ENCODE measurements around the gene ANKRD11. TPM values are rescaled to one million over a fixed set of nuclear protein-coding genes. Genes with fewer than 3 reads are reported as not detected.

The ANKRD11 gene
- total RNA-seq, 1 experiment from 2014 or later: 266 TPM

DNA sequence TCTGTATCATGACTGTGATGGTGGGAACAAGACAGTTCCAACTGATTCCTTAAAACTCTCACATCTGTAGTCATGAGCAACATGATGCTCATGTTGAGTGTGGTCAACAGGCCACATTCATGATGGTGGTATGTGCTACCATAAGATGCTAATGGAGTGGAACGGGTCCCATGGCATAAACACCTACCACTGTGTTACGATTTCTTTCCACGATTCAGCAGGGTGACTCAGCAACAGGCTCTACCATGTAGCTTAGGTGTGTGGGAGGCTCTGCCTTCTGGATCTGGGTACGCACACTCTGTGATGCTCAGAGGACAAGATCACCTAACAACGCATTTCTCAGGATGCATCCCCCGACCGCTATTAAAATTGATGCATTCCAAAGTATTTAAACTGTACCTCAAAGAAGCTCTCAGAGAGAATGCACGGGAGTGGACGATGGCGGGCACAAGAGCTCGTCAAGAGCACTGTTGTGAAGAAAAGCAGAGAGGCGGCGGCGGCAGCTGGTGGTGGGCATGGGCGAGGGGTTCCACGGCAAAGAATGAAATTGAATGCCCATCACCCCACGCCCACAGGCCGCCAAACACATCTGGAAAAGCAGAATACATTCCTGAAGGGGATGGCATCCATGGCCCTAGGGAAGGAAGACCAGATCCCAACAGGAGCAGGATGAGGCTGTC is 139.5 kb downstream of the ANKRD11 start (continued):
- TF ChIP-seq SP1 (IDR thresholded peaks at IDR 0.05; ENCODE audit: low read depth) (no peak), POLR2A (IDR thresholded peaks at IDR 0.05; ENCODE audit: borderline replicate concordance, extremely low read depth, insufficient read depth, insufficient read length) (no peak), SRF (IDR thresholded peaks at IDR 0.05; ENCODE audit: low read depth) (no peak), ZFX (IDR thresholded peaks at IDR 0.05) (no peak), EZH2phosphoT487 (IDR thresholded peaks at IDR 0.05; ENCODE audit: borderline replicate concordance) (no peak)
- TF ChIP-seq, protein P1, sequence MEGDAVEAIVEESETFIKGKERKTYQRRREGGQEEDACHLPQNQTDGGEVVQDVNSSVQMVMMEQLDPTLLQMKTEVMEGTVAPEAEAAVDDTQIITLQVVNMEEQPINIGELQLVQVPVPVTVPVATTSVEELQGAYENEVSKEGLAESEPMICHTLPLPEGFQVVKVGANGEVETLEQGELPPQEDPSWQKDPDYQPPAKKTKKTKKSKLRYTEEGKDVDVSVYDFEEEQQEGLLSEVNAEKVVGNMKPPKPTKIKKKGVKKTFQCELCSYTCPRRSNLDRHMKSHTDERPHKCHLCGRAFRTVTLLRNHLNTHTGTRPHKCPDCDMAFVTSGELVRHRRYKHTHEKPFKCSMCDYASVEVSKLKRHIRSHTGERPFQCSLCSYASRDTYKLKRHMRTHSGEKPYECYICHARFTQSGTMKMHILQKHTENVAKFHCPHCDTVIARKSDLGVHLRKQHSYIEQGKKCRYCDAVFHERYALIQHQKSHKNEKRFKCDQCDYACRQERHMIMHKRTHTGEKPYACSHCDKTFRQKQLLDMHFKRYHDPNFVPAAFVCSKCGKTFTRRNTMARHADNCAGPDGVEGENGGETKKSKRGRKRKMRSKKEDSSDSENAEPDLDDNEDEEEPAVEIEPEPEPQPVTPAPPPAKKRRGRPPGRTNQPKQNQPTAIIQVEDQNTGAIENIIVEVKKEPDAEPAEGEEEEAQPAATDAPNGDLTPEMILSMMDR (IDR thresholded peaks at IDR 0.05 in 2 of 3, conservative IDR thresholded peaks at IDR 0.05 in 1 of 3; ENCODE audit: borderline replicate concordance in 1 of 3, insufficient read depth in 1 of 3, low read depth in 2 of 3, low read length in 2 of 3): no peak
- TF ChIP-seq, protein P2, sequence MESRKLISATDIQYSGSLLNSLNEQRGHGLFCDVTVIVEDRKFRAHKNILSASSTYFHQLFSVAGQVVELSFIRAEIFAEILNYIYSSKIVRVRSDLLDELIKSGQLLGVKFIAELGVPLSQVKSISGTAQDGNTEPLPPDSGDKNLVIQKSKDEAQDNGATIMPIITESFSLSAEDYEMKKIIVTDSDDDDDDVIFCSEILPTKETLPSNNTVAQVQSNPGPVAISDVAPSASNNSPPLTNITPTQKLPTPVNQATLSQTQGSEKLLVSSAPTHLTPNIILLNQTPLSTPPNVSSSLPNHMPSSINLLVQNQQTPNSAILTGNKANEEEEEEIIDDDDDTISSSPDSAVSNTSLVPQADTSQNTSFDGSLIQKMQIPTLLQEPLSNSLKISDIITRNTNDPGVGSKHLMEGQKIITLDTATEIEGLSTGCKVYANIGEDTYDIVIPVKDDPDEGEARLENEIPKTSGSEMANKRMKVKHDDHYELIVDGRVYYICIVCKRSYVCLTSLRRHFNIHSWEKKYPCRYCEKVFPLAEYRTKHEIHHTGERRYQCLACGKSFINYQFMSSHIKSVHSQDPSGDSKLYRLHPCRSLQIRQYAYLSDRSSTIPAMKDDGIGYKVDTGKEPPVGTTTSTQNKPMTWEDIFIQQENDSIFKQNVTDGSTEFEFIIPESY (IDR thresholded peaks at IDR 0.05; ENCODE audit: extremely low read depth, insufficient replicate concordance, low read length): no peak

DNA sequence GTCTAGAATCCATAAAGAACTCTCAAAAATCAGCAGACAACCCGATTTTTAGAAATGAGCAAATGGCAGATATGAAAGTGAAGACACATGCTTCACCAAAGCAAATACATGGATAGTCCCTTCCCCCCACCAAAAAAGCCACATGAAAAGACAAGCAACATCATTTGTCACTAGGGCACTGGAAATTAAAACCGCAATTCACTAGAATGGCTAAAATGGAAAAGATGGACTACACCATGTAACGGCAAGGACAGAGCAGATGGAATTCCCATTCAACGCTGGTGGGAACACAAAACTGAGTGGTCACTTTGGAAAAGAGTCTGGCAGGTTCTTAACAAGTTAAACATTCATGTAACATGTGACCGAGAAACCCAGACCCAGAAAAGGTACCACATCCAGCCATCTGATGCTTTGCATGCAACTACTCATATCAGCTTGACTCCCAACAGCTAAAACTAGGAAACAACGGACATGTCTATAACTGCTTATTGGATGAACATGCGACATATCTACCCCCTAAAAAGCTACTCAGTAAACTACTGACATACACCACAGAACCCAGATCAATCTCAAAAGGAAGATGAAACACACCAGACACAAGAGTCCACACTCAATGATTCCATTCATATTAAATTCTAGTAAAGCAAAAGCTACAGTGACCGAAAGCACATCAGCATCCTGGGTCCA is 140.3 kb downstream of the ANKRD11 start:
- CTCF ChIA-PET: no interaction called here
- Histone ChIP-seq H3K9ac (ENCODE audit: low read length) (no peak overlapping the region), H3K79me2 (ENCODE audit: insufficient read depth, low read length) (peaks cover 100% of the 10 kb centered on the region), H3K4me2 (ENCODE audit: low read length) (no peak overlapping the region), H3K36me3 (ENCODE audit: control insufficient read depth in 1 of 2, insufficient read depth in 2 of 2, low read length in 2 of 2) (no peaks in the 10 kb centered on the region), H2AFZ (ENCODE audit: low read depth, low read length, poor library complexity, severe bottlenecking) (no peak overlapping the region), H3K4me3 (replicated peaks in 1 of 2; ENCODE audit: low read depth in 1 of 2, low read length in 2 of 2) (no peak overlapping the region), H3K9me3 (ENCODE audit: control insufficient read depth in 1 of 2, insufficient read depth in 1 of 2, low read depth in 1 of 2, low read length in 2 of 2) (no peaks in the 10 kb centered on the region), H3K9me2 (ENCODE audit: insufficient read depth) (no peaks in the 10 kb centered on the region), H3K4me1 (ENCODE audit: control insufficient read depth in 1 of 2, insufficient read depth in 2 of 2, low read length in 2 of 2) (peaks cover 14 to 57% of the 10 kb centered on the region in 2 experiments; a peak in 3 of 4 replicates), H3K27ac (ENCODE audit: low read depth, low read length) (no peak overlapping the region), H3K27me3 (ENCODE audit: insufficient read depth, low read length) (no peaks in the 10 kb centered on the region), H4K20me1 (ENCODE audit: insufficient read depth) (peaks cover 44% of the 10 kb centered on the region; the same call in 1 of the 2 replicates)
- ATAC-seq (no peak), DNase-seq (ENCODE audit: low read depth, low spot score) (no peak)
- no TSS peak for BruUV-seq (replicated peaks)
- intact Hi-C loops (cut with micrococcal nuclease): no loop called here
- RAD21 ChIA-PET (ENCODE audit: low non-redundant PET in 1 of 2, low total read pairs in 2 of 2, uncharacterized antibody in 2 of 2, unreplicated experiment in 2 of 2): no interaction called here
- POLR2A ChIA-PET: no interaction called here
- TF ChIP-seq POLR2AphosphoS5 (IDR thresholded peaks at IDR 0.05; ENCODE audit: low read depth, low read length) (no peak), SP1 (IDR thresholded peaks at IDR 0.05; ENCODE audit: low read depth) (no peak), ZNF274 (IDR thresholded peaks at IDR 0.05; ENCODE audit: low read depth, low read length) (no peak), JUND (IDR thresholded peaks at IDR 0.05) (no peak), SRF (IDR thresholded peaks at IDR 0.05; ENCODE audit: low read depth) (no peak), POLR2A (IDR thresholded peaks at IDR 0.05; ENCODE audit: borderline replicate concordance, extremely low read depth, insufficient read depth, insufficient read length) (no peak), ZFX (IDR thresholded peaks at IDR 0.05) (no peak), CEBPB (IDR thresholded peaks at IDR 0.05; ENCODE audit: low read depth) (no peak)
- TF ChIP-seq, protein P3, sequence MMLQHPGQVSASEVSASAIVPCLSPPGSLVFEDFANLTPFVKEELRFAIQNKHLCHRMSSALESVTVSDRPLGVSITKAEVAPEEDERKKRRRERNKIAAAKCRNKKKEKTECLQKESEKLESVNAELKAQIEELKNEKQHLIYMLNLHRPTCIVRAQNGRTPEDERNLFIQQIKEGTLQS (IDR thresholded peaks at IDR 0.05): no peak
- TF ChIP-seq, protein P4, sequence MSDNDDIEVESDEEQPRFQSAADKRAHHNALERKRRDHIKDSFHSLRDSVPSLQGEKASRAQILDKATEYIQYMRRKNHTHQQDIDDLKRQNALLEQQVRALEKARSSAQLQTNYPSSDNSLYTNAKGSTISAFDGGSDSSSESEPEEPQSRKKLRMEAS (IDR thresholded peaks at IDR 0.05): no peak

Data from HCT116 (cell line).